ENCODE measurements around the gene OR10S1.

OR10S1 gene

GRCh38 chr11:123995119-123995518 is 17.5 kb upstream of the OR10S1 start, which contains the start of gene OR10G6:
OR10G6 (minus strand) TSS chr11:123995161; CDS start chr11:123995161, 0 bp downstream.
- Histone ChIP-seq H2AFZ (ENCODE audit: low read length) (no peak within 1 kb of the TSS), H4K20me1 (ENCODE audit: insufficient read depth, low read length, poor library complexity, severe bottlenecking) (no peaks in the 10 kb centered on the region), H3K4me1 (ENCODE audit: insufficient read depth, low read length, poor library complexity, severe bottlenecking) (no peaks in the 10 kb centered on the region), H3K27me3 (ENCODE audit: insufficient read depth, low read length, poor library complexity, severe bottlenecking) (no peaks in the 10 kb centered on the region), H3K9ac (ENCODE audit: low read depth, low read length, poor library complexity, severe bottlenecking) (no peak within 1 kb of the TSS), H3K4me3 (ENCODE audit: low read length, poor library complexity, severe bottlenecking) (no peak within 1 kb of the TSS), H3F3A (ENCODE audit: low read depth) (no peaks in the 10 kb centered on the region), H3K4me2 (ENCODE audit: low read depth, low read length, poor library complexity, severe bottlenecking) (no peak within 1 kb of the TSS), H3K9me3 (ENCODE audit: insufficient read depth, low read depth, low read length) (no peaks in the 10 kb centered on the region), H3K36me3 (ENCODE audit: insufficient read depth, low read length) (no peaks in the 10 kb centered on the region), H3K79me2 (ENCODE audit: insufficient read depth, low read length) (no peaks in the 10 kb centered on the region), H3K9me2 (replicated peaks; ENCODE audit: low read depth, low read length) (no peaks in the 10 kb centered on the region)
- TF ChIP-seq CTCF (conservative IDR thresholded peaks at IDR 0.05; ENCODE audit: low read length) (no peak), EZH2phosphoT487 (IDR thresholded peaks at IDR 0.05; ENCODE audit: borderline replicate concordance) (no peak)

GRCh38 chr11:123979311-123979710 is 1.7 kb upstream of the OR10S1 start:
- no peak overlapping the region for H3K4me3 ChIP-seq (ENCODE audit: low read length, poor library complexity, severe bottlenecking)
- no peaks in the 10 kb centered on the region for H3K36me3 ChIP-seq (ENCODE audit: insufficient read depth, low read length)
- no peaks in the 10 kb centered on the region for H3F3A ChIP-seq (ENCODE audit: low read depth)
- H3K27me3 ChIP-seq (ENCODE audit: insufficient read depth, low read length, poor library complexity, severe bottlenecking), result no peaks in the 10 kb centered on the region
- no peaks in the 10 kb centered on the region for H4K20me1 ChIP-seq (ENCODE audit: insufficient read depth, low read length, poor library complexity, severe bottlenecking)
- H3K79me2 ChIP-seq (ENCODE audit: insufficient read depth, low read length), result no peaks in the 10 kb centered on the region
- no peak overlapping the region for H3K9ac ChIP-seq (ENCODE audit: low read depth, low read length, poor library complexity, severe bottlenecking)
- no peaks in the 10 kb centered on the region for H3K4me1 ChIP-seq (ENCODE audit: insufficient read depth, low read length, poor library complexity, severe bottlenecking)
- H2AFZ ChIP-seq (ENCODE audit: low read length), result no peak overlapping the region
- H3K9me3 ChIP-seq (ENCODE audit: insufficient read depth, low read depth, low read length), result no peaks in the 10 kb centered on the region
- TF ChIP-seq CTCF (conservative IDR thresholded peaks at IDR 0.05; ENCODE audit: low read length) (no peak), EZH2phosphoT487 (IDR thresholded peaks at IDR 0.05; ENCODE audit: borderline replicate concordance) (no peak)
- H3K9me2 ChIP-seq (replicated peaks; ENCODE audit: low read depth, low read length), result no peaks in the 10 kb centered on the region
- H3K4me2 ChIP-seq (ENCODE audit: low read depth, low read length, poor library complexity, severe bottlenecking), result no peak overlapping the region

GRCh38 chr11:123976770-123977560 is 616 bp downstream of the OR10S1 start:
- Histone ChIP-seq H3K4me1 (ENCODE audit: insufficient read depth, low read length, poor library complexity, severe bottlenecking) (no peaks in the 10 kb centered on the region), H3K27me3 (ENCODE audit: insufficient read depth, low read length, poor library complexity, severe bottlenecking) (no peaks in the 10 kb centered on the region), H4K20me1 (ENCODE audit: insufficient read depth, low read length, poor library complexity, severe bottlenecking) (no peaks in the 10 kb centered on the region), H3K4me3 (ENCODE audit: low read length, poor library complexity, severe bottlenecking) (no peak overlapping the region), H3K79me2 (ENCODE audit: insufficient read depth, low read length) (no peaks in the 10 kb centered on the region), H3K36me3 (ENCODE audit: insufficient read depth, low read length) (no peaks in the 10 kb centered on the region), H3K9me2 (replicated peaks; ENCODE audit: low read depth, low read length) (no peaks in the 10 kb centered on the region), H3K9ac (ENCODE audit: low read depth, low read length, poor library complexity, severe bottlenecking) (no peak overlapping the region), H3K4me2 (ENCODE audit: low read depth, low read length, poor library complexity, severe bottlenecking) (no peak overlapping the region), H2AFZ (ENCODE audit: low read length) (no peak overlapping the region), H3F3A (ENCODE audit: low read depth) (no peaks in the 10 kb centered on the region), H3K9me3 (ENCODE audit: insufficient read depth, low read depth, low read length) (no peaks in the 10 kb centered on the region)
- no peak for TF ChIP-seq EZH2phosphoT487 (IDR thresholded peaks at IDR 0.05; ENCODE audit: borderline replicate concordance)
- no peak for TF ChIP-seq CTCF (conservative IDR thresholded peaks at IDR 0.05; ENCODE audit: low read length)
